Epidermal melanocyte (primary cell): ENCODE measurements around the gene CYP21A2.
"Not testable (repeated sequence)": the region's sequence is repeated elsewhere in the genome, so short reads cannot be mapped to it uniquely, and the experiment has no call there.

Experiments used
- DNase-seq: peaks from one replicate; pipeline ENCODE4 v3.0.0; 2011; ENCODE audit warnings: low spot score; ENCODE audit not compliant: insufficient read length

CYP21A2 gene

GRCh38 chr6:32029553-32029952, 8.7 kb upstream of the CYP21A2 start:
- not testable (repeated sequence) for DNase-seq

- DNase-seq, result not testable (repeated sequence)
These were observed 2.8 kb upstream of the CYP21A2 start for GRCh38 chr6:32035283-32036013.

GRCh38 chr6:32037136-32037535, 1.1 kb upstream of the CYP21A2 start:
- DNase-seq, result not testable (repeated sequence)

- DNase-seq, result not testable (repeated sequence)
These were observed 663 bp downstream of the CYP21A2 start for GRCh38 chr6:32038878-32039277.

- DNase-seq, result not testable (repeated sequence)
These were observed 1.4 kb downstream of the CYP21A2 start for GRCh38 chr6:32039321-32040274.

- DNase-seq, result not testable (repeated sequence)
These were observed 2.3 kb downstream of the CYP21A2 start for GRCh38 chr6:32040299-32041049.

- DNase-seq, result not testable (repeated sequence)
These were observed 2.8 kb downstream of the CYP21A2 start for GRCh38 chr6:32041050-32041321.

- not testable (repeated sequence) for DNase-seq
These were observed 3.2 kb downstream of the CYP21A2 start for GRCh38 chr6:32041385-32041784.

GRCh38 chr6:32042276-32042675, 4.1 kb downstream of the CYP21A2 start:
- not testable (repeated sequence) for DNase-seq

- DNase-seq, result not testable (repeated sequence)
These were observed 5.6 kb downstream of the CYP21A2 start for GRCh38 chr6:32043589-32044380.

GRCh38 chr6:32044916-32045315, 6.7 kb downstream of the CYP21A2 start:
- DNase-seq, result not testable (repeated sequence)

- DNase-seq, result no peak
These were observed 7.7 kb downstream of the CYP21A2 start for GRCh38 chr6:32045811-32046449.

GRCh38 chr6:32046450-32047083, 8.4 kb downstream of the CYP21A2 start:
- DNase-seq, result peak; percentile 4

GRCh38 chr6:32047084-32047478, 8.9 kb downstream of the CYP21A2 start:
- peak; percentile 3 for DNase-seq

- no peak for DNase-seq
These were observed 9.3 kb downstream of the CYP21A2 start for GRCh38 chr6:32047539-32047854.

- peak; percentile 24 for DNase-seq
These were observed 9.9 kb downstream of the CYP21A2 start for GRCh38 chr6:32047855-32048766.

- DNase-seq, result not testable (repeated sequence)
These were observed 10.9 kb downstream of the CYP21A2 start for GRCh38 chr6:32049149-32049548.

- not testable (repeated sequence) for DNase-seq
These were observed 11.5 kb downstream of the CYP21A2 start for GRCh38 chr6:32049736-32050135.

GRCh38 chr6:32050562-32050961, 12.3 kb downstream of the CYP21A2 start:
- DNase-seq, result no peak
